ENCODE data around the gene MXD1. TPM values are rescaled to one million over a fixed set of nuclear protein-coding genes. Genes with fewer than 3 reads are reported as not detected.

Gene MXD1
- total RNA-seq, 2 experiments from 2014 or later, result 7.6 to 9.6 TPM

DNA sequence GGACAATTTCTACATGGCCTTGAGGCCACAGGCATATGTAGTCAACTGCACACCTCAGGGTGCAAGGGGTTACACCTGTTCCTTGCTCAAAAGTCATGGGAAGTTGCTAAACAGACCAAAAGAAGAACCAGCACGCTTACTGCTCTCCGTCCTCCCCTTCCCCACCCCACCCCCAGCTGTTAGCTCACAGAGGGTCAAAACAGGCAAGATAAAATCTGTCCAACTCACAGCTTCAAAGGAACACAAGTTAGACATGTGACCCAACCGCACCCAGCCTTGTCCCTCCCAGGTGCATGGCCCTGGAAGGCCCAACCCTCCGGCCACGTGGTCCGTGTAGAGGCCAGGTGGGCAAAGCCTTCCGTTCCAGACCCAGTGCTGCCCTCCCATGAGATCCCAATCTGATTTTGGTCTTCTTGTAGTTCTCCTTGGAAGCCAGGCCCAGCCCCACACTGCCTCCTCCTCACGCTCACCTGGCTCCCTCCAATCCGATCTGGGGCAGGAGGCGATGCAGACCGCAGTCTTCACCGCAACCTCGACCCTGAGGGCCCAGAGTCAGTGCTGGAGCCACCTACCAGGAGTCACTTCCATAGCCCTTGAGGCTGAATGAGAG is 61.0 kb downstream of the MXD1 start:
- Mint-ChIP-seq H3K4me1 (ENCODE audit: low read depth) (peaks cover 12% of the 10 kb centered on the region), H3K27ac (no peak overlapping the region), H3K9me3 (no peaks in the 10 kb centered on the region), H3K4me3 (no peak overlapping the region), H3K27me3 (ENCODE audit: low read depth) (no peaks in the 10 kb centered on the region), H3K36me3 (ENCODE audit: low read depth) (no peaks in the 10 kb centered on the region)
- DNase-seq, result no peak
- intact Hi-C loops (cut with micrococcal nuclease), result no loop called here
- CTCF ChIA-PET, result no interaction called here

DNA sequence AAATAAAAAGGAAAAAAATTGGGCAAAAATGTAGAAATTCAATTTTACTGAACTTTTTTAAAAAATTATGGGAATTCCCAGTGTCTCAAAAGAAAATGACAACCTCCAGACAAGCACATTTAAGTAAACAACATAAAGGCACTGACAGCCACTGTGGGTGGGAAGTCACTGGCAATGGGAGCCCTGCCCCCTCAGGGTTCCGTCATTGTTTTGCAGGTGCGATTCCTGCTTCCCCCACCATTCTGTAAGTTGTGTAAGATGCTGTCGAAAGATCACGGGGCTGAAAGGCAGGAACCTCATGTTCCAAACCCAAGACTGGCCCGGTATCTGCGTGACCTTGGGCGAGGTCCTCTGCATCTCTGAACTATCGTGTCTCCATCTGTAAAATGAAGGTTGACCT is 62.3 kb downstream of the MXD1 start:
- H3K27ac Mint-ChIP-seq, result no peak overlapping the region
- intact Hi-C loops (cut with micrococcal nuclease), result no loop called here
- no peaks in the 10 kb centered on the region for H3K9me3 Mint-ChIP-seq
- H3K4me1 Mint-ChIP-seq (ENCODE audit: low read depth), result peaks cover 12% of the 10 kb centered on the region
- no peaks in the 10 kb centered on the region for H3K36me3 Mint-ChIP-seq (ENCODE audit: low read depth)
- CTCF ChIA-PET, result no interaction called here
- no peak for DNase-seq
- H3K27me3 Mint-ChIP-seq (ENCODE audit: low read depth), result no peaks in the 10 kb centered on the region
- H3K4me3 Mint-ChIP-seq, result no peak overlapping the region

DNA sequence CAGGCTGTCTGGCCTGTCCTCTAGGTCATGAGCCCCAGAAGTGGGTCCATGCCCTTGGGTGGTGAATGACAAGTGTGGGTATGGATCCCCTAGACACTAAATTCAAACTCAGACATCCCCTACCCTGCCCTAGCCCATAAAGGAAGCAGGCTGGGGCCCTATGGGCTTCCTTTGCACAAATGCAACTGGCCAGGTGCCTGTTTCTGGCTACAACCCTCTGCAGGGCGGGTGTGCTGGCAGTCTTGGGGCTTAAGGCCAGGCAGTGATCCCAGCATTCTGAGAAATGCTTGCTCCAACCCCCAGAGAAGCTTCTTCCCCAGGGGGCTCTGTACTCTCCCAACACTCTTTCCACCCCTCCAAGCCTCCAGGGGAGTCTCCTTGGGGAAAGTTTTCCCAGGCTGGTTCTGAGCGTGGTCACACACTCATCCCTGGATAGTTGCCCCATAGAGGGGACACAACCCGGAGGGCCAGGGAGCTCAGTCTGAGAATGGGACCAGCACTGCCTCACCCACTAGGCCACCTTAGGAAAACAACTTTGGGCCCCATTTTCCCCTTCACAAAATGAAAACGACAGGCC is 63.1 kb downstream of the MXD1 start:
- intact Hi-C loops (cut with micrococcal nuclease), result no loop called here
- H3K36me3 Mint-ChIP-seq (ENCODE audit: low read depth), result no peaks in the 10 kb centered on the region
- H3K27ac Mint-ChIP-seq, result no peak overlapping the region
- H3K9me3 Mint-ChIP-seq, result no peaks in the 10 kb centered on the region
- CTCF ChIA-PET, result no interaction called here
- no peak overlapping the region for H3K4me3 Mint-ChIP-seq
- no peak for DNase-seq
- no peaks in the 10 kb centered on the region for H3K27me3 Mint-ChIP-seq (ENCODE audit: low read depth)
- peaks cover 12% of the 10 kb centered on the region for H3K4me1 Mint-ChIP-seq (ENCODE audit: low read depth)

DNA sequence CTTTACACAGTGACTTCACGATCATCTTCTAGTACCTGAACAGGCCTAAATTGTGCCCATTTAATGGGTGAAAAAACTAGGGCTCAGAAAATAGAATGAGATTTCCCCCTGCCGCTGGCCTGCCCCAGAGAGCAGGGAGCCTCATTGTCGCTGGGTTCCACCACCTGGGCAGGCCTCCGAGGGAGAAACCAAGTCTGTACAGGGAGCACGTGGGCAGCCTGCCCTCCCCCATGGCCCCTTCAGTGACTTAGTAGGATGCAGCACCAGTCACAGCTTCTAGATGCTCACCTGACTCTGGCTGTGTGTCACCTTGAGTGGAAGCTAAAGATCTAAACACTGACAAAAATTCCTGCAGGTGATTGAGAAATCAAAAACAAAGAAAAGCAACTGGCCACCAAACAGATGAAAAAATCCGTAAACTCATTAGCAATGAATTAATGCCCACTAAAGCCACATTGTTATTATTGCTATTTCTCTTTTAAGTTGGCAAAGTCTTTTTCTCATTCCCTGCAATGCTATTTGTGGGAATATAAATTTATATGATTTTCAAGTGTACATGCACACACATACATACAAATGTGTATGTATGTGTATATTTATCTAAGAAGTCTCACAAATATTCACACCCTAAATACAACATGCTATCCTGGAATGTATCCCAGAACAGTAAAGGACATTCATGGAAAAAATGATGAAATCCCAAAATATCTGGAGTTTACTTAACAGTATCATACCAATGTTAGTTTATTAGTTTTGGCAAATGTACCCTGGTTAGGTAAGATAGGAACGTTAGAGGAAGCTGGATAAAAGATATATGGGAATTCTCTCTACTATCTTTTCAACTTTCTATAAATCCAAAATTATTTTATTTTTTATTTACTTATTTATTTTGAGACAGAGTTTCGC is 65.2 kb downstream of the MXD1 start:
- intact Hi-C loops (cut with micrococcal nuclease), result no loop called here
- CTCF ChIA-PET, result no interaction called here
- peaks cover 12% of the 10 kb centered on the region for H3K4me1 Mint-ChIP-seq (ENCODE audit: low read depth)
- no peaks in the 10 kb centered on the region for H3K36me3 Mint-ChIP-seq (ENCODE audit: low read depth)
- H3K4me3 Mint-ChIP-seq, result no peak overlapping the region
- no peaks in the 10 kb centered on the region for H3K27me3 Mint-ChIP-seq (ENCODE audit: low read depth)
- no peak for DNase-seq
- no peak overlapping the region for H3K27ac Mint-ChIP-seq
- H3K9me3 Mint-ChIP-seq, result no peaks in the 10 kb centered on the region

GRCh38 chr2:69983392-69983966 is 68.6 kb downstream of the MXD1 start:
- H3K27ac Mint-ChIP-seq, result no peak overlapping the region
- CTCF ChIA-PET, result no interaction called here
- intact Hi-C loops (cut with micrococcal nuclease), result no loop called here
- H3K4me3 Mint-ChIP-seq, result no peak overlapping the region
- no peaks in the 10 kb centered on the region for H3K9me3 Mint-ChIP-seq
- no peak for DNase-seq
- no peaks in the 10 kb centered on the region for H3K36me3 Mint-ChIP-seq (ENCODE audit: low read depth)
- H3K27me3 Mint-ChIP-seq (ENCODE audit: low read depth), result no peaks in the 10 kb centered on the region
- peaks cover 3% of the 10 kb centered on the region for H3K4me1 Mint-ChIP-seq (ENCODE audit: low read depth)

DNA sequence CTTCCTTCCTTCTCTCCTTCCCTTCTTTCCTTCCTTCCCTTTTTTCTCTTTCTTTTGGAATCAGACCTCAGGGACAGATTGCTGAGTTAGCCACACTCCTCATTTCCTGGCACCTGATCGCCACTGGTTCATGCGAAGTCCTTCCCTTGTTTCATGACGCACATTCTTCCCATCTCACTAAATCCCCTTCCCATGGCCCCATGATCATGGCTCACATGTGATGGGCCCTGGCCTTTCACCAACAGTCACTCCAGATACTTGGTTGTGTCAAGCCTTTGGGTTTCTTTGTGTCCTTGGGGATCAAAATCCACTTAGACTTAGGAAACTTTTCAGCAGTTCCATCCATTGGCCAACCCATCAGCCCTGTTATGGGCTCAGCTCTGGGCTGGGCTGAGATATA is 70.3 kb downstream of the MXD1 start:
- CTCF ChIA-PET, result no interaction called here
- H3K27me3 Mint-ChIP-seq (ENCODE audit: low read depth), result no peaks in the 10 kb centered on the region
- H3K4me1 Mint-ChIP-seq (ENCODE audit: low read depth), result peaks cover 3% of the 10 kb centered on the region
- intact Hi-C loops (cut with micrococcal nuclease), result loop anchor here (5.0 kb wide), 1 partner anchor 157 kb away; no protein-coding TSS in a partner anchor
- no peak overlapping the region for H3K27ac Mint-ChIP-seq
- DNase-seq, result no peak
- H3K4me3 Mint-ChIP-seq, result no peak overlapping the region
- H3K9me3 Mint-ChIP-seq, result no peaks in the 10 kb centered on the region
- no peaks in the 10 kb centered on the region for H3K36me3 Mint-ChIP-seq (ENCODE audit: low read depth)

GRCh38 chr2:69985688-69986087 is 70.8 kb downstream of the MXD1 start:
- CTCF ChIA-PET, result no interaction called here
- no peaks in the 10 kb centered on the region for H3K27me3 Mint-ChIP-seq (ENCODE audit: low read depth)
- no peaks in the 10 kb centered on the region for H3K9me3 Mint-ChIP-seq
- intact Hi-C loops (cut with micrococcal nuclease), result loop anchor here (5.0 kb wide), 1 partner anchor 157 kb away; no protein-coding TSS in a partner anchor
- peaks cover 3% of the 10 kb centered on the region for H3K4me1 Mint-ChIP-seq (ENCODE audit: low read depth)
- no peak overlapping the region for H3K27ac Mint-ChIP-seq
- no peak for DNase-seq
- no peak overlapping the region for H3K4me3 Mint-ChIP-seq
- no peaks in the 10 kb centered on the region for H3K36me3 Mint-ChIP-seq (ENCODE audit: low read depth)

DNA sequence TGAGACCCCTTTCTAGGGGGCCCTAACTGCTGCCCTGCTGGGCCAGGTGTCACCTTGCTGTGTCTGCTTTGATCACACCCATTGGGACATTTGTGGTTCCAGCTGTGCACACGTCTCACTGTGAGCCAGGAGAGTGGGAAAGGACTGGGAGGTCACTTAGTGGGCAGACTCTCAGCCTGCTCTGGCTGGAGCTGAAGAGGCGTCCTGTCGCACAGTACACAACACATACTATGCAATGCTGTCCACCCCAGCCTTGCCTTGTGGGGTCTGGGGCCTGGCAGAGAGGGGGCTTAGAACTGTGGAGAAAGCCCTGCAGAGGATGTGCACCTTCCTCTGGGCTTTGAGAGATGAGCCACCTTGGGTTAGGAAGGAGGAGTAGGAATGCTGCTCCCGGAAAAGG is 71.8 kb downstream of the MXD1 start:
- intact Hi-C loops (cut with micrococcal nuclease), result loop anchor here (5.0 kb wide), 1 partner anchor 156 kb away; no protein-coding TSS in a partner anchor
- Mint-ChIP-seq H3K27me3 (ENCODE audit: low read depth) (no peaks in the 10 kb centered on the region), H3K27ac (no peak overlapping the region), H3K36me3 (ENCODE audit: low read depth) (no peaks in the 10 kb centered on the region), H3K9me3 (no peaks in the 10 kb centered on the region), H3K4me1 (ENCODE audit: low read depth) (peaks cover 3% of the 10 kb centered on the region), H3K4me3 (no peak overlapping the region)
- DNase-seq, result no peak
- CTCF ChIA-PET, result no interaction called here

GRCh38 chr2:69988086-69988635 is 73.3 kb downstream of the MXD1 start:
- DNase-seq, result no peak
- intact Hi-C loops (cut with micrococcal nuclease), result loop anchor here (5.0 kb wide), 1 partner anchor 154 kb away; no protein-coding TSS in a partner anchor
- Mint-ChIP-seq H3K9me3 (no peaks in the 10 kb centered on the region), H3K36me3 (ENCODE audit: low read depth) (no peaks in the 10 kb centered on the region), H3K27me3 (ENCODE audit: low read depth) (no peaks in the 10 kb centered on the region), H3K4me3 (no peak overlapping the region), H3K27ac (no peak overlapping the region), H3K4me1 (ENCODE audit: low read depth) (peaks cover 3% of the 10 kb centered on the region)
- CTCF ChIA-PET, result no interaction called here

DNA sequence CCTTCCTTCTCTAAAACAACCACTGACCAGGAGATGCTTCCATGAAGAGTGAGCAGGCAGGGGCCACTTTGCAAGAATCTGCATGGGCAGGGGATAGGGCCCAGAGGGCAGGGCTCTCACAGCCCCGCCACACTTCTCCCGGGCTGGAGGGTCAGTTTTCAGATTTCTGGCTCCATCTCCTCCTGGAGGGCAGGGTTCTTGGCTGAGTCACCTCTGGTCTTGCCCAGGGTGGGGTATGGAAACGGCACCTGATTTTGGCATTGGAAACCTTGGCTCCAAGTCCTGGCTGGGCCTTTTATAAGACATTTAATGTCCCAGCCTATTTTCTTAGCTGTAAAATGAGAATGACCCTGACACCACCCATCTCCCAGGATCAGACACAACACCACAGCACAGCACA is 74.1 kb downstream of the MXD1 start:
- Mint-ChIP-seq H3K36me3 (ENCODE audit: low read depth) (peaks cover 2% of the 10 kb centered on the region), H3K27me3 (ENCODE audit: low read depth) (no peaks in the 10 kb centered on the region), H3K4me3 (no peak overlapping the region), H3K27ac (no peak overlapping the region), H3K9me3 (no peaks in the 10 kb centered on the region), H3K4me1 (ENCODE audit: low read depth) (peaks cover 3% of the 10 kb centered on the region)
- DNase-seq, result no peak
- CTCF ChIA-PET, result no interaction called here
- intact Hi-C loops (cut with micrococcal nuclease), result loop anchor here (5.0 kb wide), 1 partner anchor 153 kb away; no protein-coding TSS in a partner anchor

GRCh38 chr2:69989441-69990105 is 74.7 kb downstream of the MXD1 start:
- H3K36me3 Mint-ChIP-seq (ENCODE audit: low read depth), result peaks cover 5% of the 10 kb centered on the region
- H3K27me3 Mint-ChIP-seq (ENCODE audit: low read depth), result no peaks in the 10 kb centered on the region
- no peak for DNase-seq
- H3K27ac Mint-ChIP-seq, result no peak overlapping the region
- intact Hi-C loops (cut with micrococcal nuclease), result loop anchor here (5.0 kb wide), 1 partner anchor 153 kb away; no protein-coding TSS in a partner anchor
- H3K9me3 Mint-ChIP-seq, result no peaks in the 10 kb centered on the region
- no peak overlapping the region for H3K4me3 Mint-ChIP-seq
- H3K4me1 Mint-ChIP-seq (ENCODE audit: low read depth), result peaks cover 3% of the 10 kb centered on the region
- CTCF ChIA-PET, result no interaction called here

Data from activated naive CD4-positive, alpha-beta T cell treated with anti-CD3 and anti-CD28 coated beads for 36 hours (primary cell).